Testis (tissue), 2 donors: ENCODE results near the gene CHRNE.

Source experiments
- CTCF ChIP-seq, 3 experiments: fragments of 450-650 bp in 2 of 3; fragments of 200-600 bp in 1 of 3; sonication (generic) in 1 of 3; IDR thresholded peaks; one replicate each; pipeline ENCODE4 v1.5.1; 2016 to 2019; ENCODE audit warnings: antibody characterized with exemption in 3 of 3, mild to moderate bottlenecking in 2 of 3, moderate library complexity in 1 of 3
- POLR2A ChIP-seq: fragments of 450-650 bp; IDR thresholded peaks from one replicate; pipeline ENCODE4 v1.6.1; 2017; ENCODE audit warnings: antibody characterized with exemption, mild to moderate bottlenecking, moderate library complexity

DNA sequence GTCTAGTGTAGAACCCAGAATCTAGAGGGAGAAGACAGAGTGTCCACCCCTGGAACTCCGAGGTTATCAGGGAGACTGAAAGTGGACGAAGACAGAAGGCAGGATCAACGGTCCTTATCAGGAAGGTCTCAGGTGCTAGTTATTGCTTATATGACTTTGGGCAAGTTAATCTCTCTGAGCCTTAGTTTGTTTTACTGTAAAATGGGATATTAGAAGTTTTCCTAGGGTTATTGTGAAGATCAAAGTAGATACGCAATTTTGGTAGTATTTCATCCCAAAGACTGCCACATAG is 38.4 kb upstream of the CHRNE start:
- no peak for TF ChIP-seq CTCF (IDR thresholded peaks at IDR 0.05)
- no peak for TF ChIP-seq POLR2A
